Measurements from ENCODE around the gene SOX12.

The SOX12 gene

GRCh38 chr20:343107-343506 is 17.8 kb downstream of the SOX12 start:
- no peak overlapping the region for H3K9ac ChIP-seq (ENCODE audit: low read length)
- H3K27ac ChIP-seq (ENCODE audit: low read length, poor library complexity, severe bottlenecking), result no peak overlapping the region
- H3K36me3 ChIP-seq (ENCODE audit: control insufficient read depth in 1 of 2, insufficient read depth in 2 of 2, low read depth in 1 of 2, low read length in 2 of 2), result peaks cover 0 to 7% of the 10 kb centered on the region in 2 experiments
- no peak overlapping the region for H2BK120ac ChIP-seq (ENCODE audit: low read depth, low read length)
- no peak overlapping the region for H3K14ac ChIP-seq (ENCODE audit: low read length in 2 of 2)
- H4K8ac ChIP-seq (ENCODE audit: low read length), result no peak overlapping the region
- no peak overlapping the region for H3K23ac ChIP-seq (ENCODE audit: low read length in 2 of 2)
- H3K4me2 ChIP-seq (ENCODE audit: low read length, poor library complexity, severe bottlenecking), result no peak overlapping the region
- no peak overlapping the region for H2AFZ ChIP-seq (ENCODE audit: low read depth, low read length)
- H2BK12ac ChIP-seq (ENCODE audit: low read length in 2 of 2), result no peak overlapping the region
- no peaks in the 10 kb centered on the region for H3K27me3 ChIP-seq (ENCODE audit: control insufficient read depth in 1 of 2, insufficient read depth in 1 of 2, low read length in 2 of 2)
- H3K4me3 ChIP-seq (ENCODE audit: insufficient read depth in 1 of 2, low read depth in 1 of 2, low read length in 2 of 2), result peak overlapping the region in 1 of 2 experiments; percentile 11
- no peak overlapping the region for H3K4ac ChIP-seq (ENCODE audit: low read depth in 1 of 2, low read length in 2 of 2)
- peaks cover 13% of the 10 kb centered on the region for H3K79me1 ChIP-seq (replicated peaks; ENCODE audit: low read length, poor library complexity, severe bottlenecking)
- no peak overlapping the region for H2BK15ac ChIP-seq (ENCODE audit: low read depth, poor library complexity, severe bottlenecking)
- H3K18ac ChIP-seq (ENCODE audit: low read depth in 1 of 2, low read length in 2 of 2), result no peak overlapping the region
- no peak for DNase-seq
- H3K4me1 ChIP-seq (ENCODE audit: control insufficient read depth, insufficient read depth, low read depth, low read length), result peaks cover 4% of the 10 kb centered on the region
- no peak overlapping the region for H2AK5ac ChIP-seq (ENCODE audit: low read length, severe bottlenecking)
- H3K9me3 ChIP-seq (ENCODE audit: control insufficient read depth, low read length), result peaks cover 27% of the 10 kb centered on the region
- no peak overlapping the region for H4K91ac ChIP-seq (ENCODE audit: low read length)
- no peak overlapping the region for H2BK5ac ChIP-seq (ENCODE audit: low read depth, low read length, poor library complexity, severe bottlenecking)

GRCh38 chr20:346033-346639 is 20.8 kb downstream of the SOX12 start:
- H2BK12ac ChIP-seq (ENCODE audit: low read length in 2 of 2), result peak overlapping the region; percentile 31 to 97
- WGBS, result 77% methylated on average over 6 of the region's 9 CpGs
- H2BK5ac ChIP-seq (ENCODE audit: low read depth, low read length, poor library complexity, severe bottlenecking), result no peak overlapping the region
- peak overlapping the region; percentile 7 to 97 for H3K4ac ChIP-seq (ENCODE audit: low read depth in 1 of 2, low read length in 2 of 2)
- peak overlapping the region in 1 of 2 experiments; percentile 99 for H3K14ac ChIP-seq (ENCODE audit: low read length in 2 of 2)
- peaks cover 7 to 24% of the 10 kb centered on the region in 2 experiments for H3K36me3 ChIP-seq (ENCODE audit: control insufficient read depth in 1 of 2, insufficient read depth in 2 of 2, low read depth in 1 of 2, low read length in 2 of 2)
- peak overlapping the region; percentile 96 for H3K9ac ChIP-seq (ENCODE audit: low read length)
- H2BK120ac ChIP-seq (ENCODE audit: low read depth, low read length), result peak overlapping the region; percentile 0
- peaks cover 7% of the 10 kb centered on the region for H3K4me1 ChIP-seq (ENCODE audit: control insufficient read depth, insufficient read depth, low read depth, low read length)
- peak overlapping the region; percentile 98 for H3K4me2 ChIP-seq (ENCODE audit: low read length, poor library complexity, severe bottlenecking)
- H4K8ac ChIP-seq (ENCODE audit: low read length), result peak overlapping the region; percentile 9
- peaks cover 25% of the 10 kb centered on the region for H3K79me1 ChIP-seq (replicated peaks; ENCODE audit: low read length, poor library complexity, severe bottlenecking)
- peak overlapping the region; percentile 73 to 85 for H3K4me3 ChIP-seq (ENCODE audit: insufficient read depth in 1 of 2, low read depth in 1 of 2, low read length in 2 of 2)
- peak overlapping the region; percentile 17 to 99 for H3K18ac ChIP-seq (ENCODE audit: low read depth in 1 of 2, low read length in 2 of 2)
- peak overlapping the region; percentile 1 for H2AK5ac ChIP-seq (ENCODE audit: low read length, severe bottlenecking)
- H3K27me3 ChIP-seq (ENCODE audit: control insufficient read depth in 1 of 2, insufficient read depth in 1 of 2, low read length in 2 of 2), result no peaks in the 10 kb centered on the region
- peak overlapping the region; percentile 27 for H4K91ac ChIP-seq (ENCODE audit: low read length)
- peak overlapping the region; percentile 46 for H2AFZ ChIP-seq (ENCODE audit: low read depth, low read length)
- peak overlapping the region in 1 of 2 experiments; percentile 67 for H3K23ac ChIP-seq (ENCODE audit: low read length in 2 of 2)
- no peak overlapping the region for H2BK15ac ChIP-seq (ENCODE audit: low read depth, poor library complexity, severe bottlenecking)
- DNase-seq, result no peak
- peak overlapping the region; percentile 98 for H3K27ac ChIP-seq (ENCODE audit: low read length, poor library complexity, severe bottlenecking)
- peaks cover 27% of the 10 kb centered on the region for H3K9me3 ChIP-seq (ENCODE audit: control insufficient read depth, low read length)

GRCh38 chr20:346640-347316 is 21.4 kb downstream of the SOX12 start, which contains the start of gene NRSN2:
TSS of gene NRSN2 (plus strand) at chr20:347111. CDS start at chr20:349644, 2,533 bp downstream.
- Histone ChIP-seq H3K4me3 (ENCODE audit: insufficient read depth in 1 of 2, low read depth in 1 of 2, low read length in 2 of 2) (peak within 1 kb of the TSS; percentile 73 to 85), H3K79me1 (replicated peaks; ENCODE audit: low read length, poor library complexity, severe bottlenecking) (peaks cover 25% of the 10 kb centered on the region), H3K9me3 (ENCODE audit: control insufficient read depth, low read length) (peaks cover 24% of the 10 kb centered on the region), H3K4me1 (ENCODE audit: control insufficient read depth, insufficient read depth, low read depth, low read length) (peaks cover 7% of the 10 kb centered on the region), H3K14ac (ENCODE audit: low read length in 2 of 2) (peak within 1 kb of the TSS in 1 of 2 experiments; percentile 99), H2BK15ac (ENCODE audit: low read depth, poor library complexity, severe bottlenecking) (peak within 1 kb of the TSS; percentile 90), H3K4me2 (ENCODE audit: low read length, poor library complexity, severe bottlenecking) (peak within 1 kb of the TSS; percentile 98), H2AFZ (ENCODE audit: low read depth, low read length) (peak within 1 kb of the TSS; percentile 46), H3K23ac (ENCODE audit: low read length in 2 of 2) (peak within 1 kb of the TSS; percentile 46 to 96), H2AK5ac (ENCODE audit: low read length, severe bottlenecking) (peak within 1 kb of the TSS; percentile 35), H2BK120ac (ENCODE audit: low read depth, low read length) (peak within 1 kb of the TSS; percentile 69), H3K4ac (ENCODE audit: low read depth in 1 of 2, low read length in 2 of 2) (peak within 1 kb of the TSS; percentile 93 to 98), H3K9ac (ENCODE audit: low read length) (peak within 1 kb of the TSS; percentile 96), H2BK12ac (ENCODE audit: low read length in 2 of 2) (peak within 1 kb of the TSS; percentile 59 to 97), H3K36me3 (ENCODE audit: control insufficient read depth in 1 of 2, insufficient read depth in 2 of 2, low read depth in 1 of 2, low read length in 2 of 2) (peaks cover 7 to 31% of the 10 kb centered on the region in 2 experiments), H4K8ac (ENCODE audit: low read length) (peak within 1 kb of the TSS; percentile 99), H3K27me3 (ENCODE audit: control insufficient read depth in 1 of 2, insufficient read depth in 1 of 2, low read length in 2 of 2) (no peaks in the 10 kb centered on the region), H2BK5ac (ENCODE audit: low read depth, low read length, poor library complexity, severe bottlenecking) (peak within 1 kb of the TSS; percentile 91), H3K18ac (ENCODE audit: low read depth in 1 of 2, low read length in 2 of 2) (peak within 1 kb of the TSS; percentile 99), H4K91ac (ENCODE audit: low read length) (peak within 1 kb of the TSS; percentile 99), H3K27ac (ENCODE audit: low read length, poor library complexity, severe bottlenecking) (peak within 1 kb of the TSS; percentile 98)
- peak; percentile 87 for DNase-seq
- WGBS, result 2% methylated on average over 38 of the region's 50 CpGs

- peak overlapping the region; percentile 93 to 98 for H3K4ac ChIP-seq (ENCODE audit: low read depth in 1 of 2, low read length in 2 of 2)
- WGBS, result no CpG with 5 or more reads among the region's 19 CpGs
Observed at GRCh38 chr20:347317-347639, 21.9 kb downstream of the SOX12 start.

More at GRCh38 chr20:347317-347639, 21.9 kb downstream of the SOX12 start:
- H3K14ac ChIP-seq (ENCODE audit: low read length in 2 of 2), result peak overlapping the region in 1 of 2 experiments; percentile 95
- peak overlapping the region; percentile 96 for H3K9ac ChIP-seq (ENCODE audit: low read length)
- peak overlapping the region; percentile 74 for H3K27ac ChIP-seq (ENCODE audit: low read length, poor library complexity, severe bottlenecking)
- no peak overlapping the region for H2AFZ ChIP-seq (ENCODE audit: low read depth, low read length)
- no peak overlapping the region for H2AK5ac ChIP-seq (ENCODE audit: low read length, severe bottlenecking)
- no peak overlapping the region for H2BK15ac ChIP-seq (ENCODE audit: low read depth, poor library complexity, severe bottlenecking)
- H3K4me3 ChIP-seq (ENCODE audit: insufficient read depth in 1 of 2, low read depth in 1 of 2, low read length in 2 of 2), result peak overlapping the region; percentile 73 to 85
- H3K23ac ChIP-seq (ENCODE audit: low read length in 2 of 2), result peak overlapping the region; percentile 3 to 46
- H3K4me2 ChIP-seq (ENCODE audit: low read length, poor library complexity, severe bottlenecking), result peak overlapping the region; percentile 98
- H3K18ac ChIP-seq (ENCODE audit: low read depth in 1 of 2, low read length in 2 of 2), result peak overlapping the region; percentile 99
- H3K4me1 ChIP-seq (ENCODE audit: control insufficient read depth, insufficient read depth, low read depth, low read length), result peaks cover 7% of the 10 kb centered on the region
- H3K36me3 ChIP-seq (ENCODE audit: control insufficient read depth in 1 of 2, insufficient read depth in 2 of 2, low read depth in 1 of 2, low read length in 2 of 2), result peaks cover 7 to 36% of the 10 kb centered on the region in 2 experiments
- peak overlapping the region; percentile 12 for H4K91ac ChIP-seq (ENCODE audit: low read length)
- peak overlapping the region; percentile 2 for H2BK5ac ChIP-seq (ENCODE audit: low read depth, low read length, poor library complexity, severe bottlenecking)
- H2BK120ac ChIP-seq (ENCODE audit: low read depth, low read length), result peak overlapping the region; percentile 69
- DNase-seq, result no peak
- peaks cover 25% of the 10 kb centered on the region for H3K79me1 ChIP-seq (replicated peaks; ENCODE audit: low read length, poor library complexity, severe bottlenecking)
- no peaks in the 10 kb centered on the region for H3K27me3 ChIP-seq (ENCODE audit: control insufficient read depth in 1 of 2, insufficient read depth in 1 of 2, low read length in 2 of 2)
- peak overlapping the region; percentile 89 for H4K8ac ChIP-seq (ENCODE audit: low read length)
- H3K9me3 ChIP-seq (ENCODE audit: control insufficient read depth, low read length), result peaks cover 19% of the 10 kb centered on the region
- peak overlapping the region; percentile 7 to 59 for H2BK12ac ChIP-seq (ENCODE audit: low read length in 2 of 2)
